Transverse colon (tissue), 4 donors: ENCODE results near the gene ATP5PF. TPM values are rescaled to one million over a fixed set of nuclear protein-coding genes. Genes with fewer than 3 reads are reported as not detected.

Source experiments
- DNase-seq: peaks from one replicate; pipeline ENCODE4 v3.0.0-alpha.2; 2019
- H3K27ac ChIP-seq, 4 donors: fragments of 200-600 bp; sonication (generic); 2 replicates each; pipeline ENCODE4 v1.5.1; 2016 to 2018; ENCODE audit warnings: inconsistent platforms in 4 of 4
- H3K27me3 ChIP-seq: fragments of 200-600 bp; sonication (generic); 2 replicates; pipeline ENCODE4 v1.5.1; 2017; ENCODE audit warnings: inconsistent platforms
- H3K36me3 ChIP-seq, 4 donors: fragments of 200-600 bp; sonication (generic); 2 replicates each; pipeline ENCODE4 v1.5.1; 2017 to 2019; ENCODE audit warnings: inconsistent platforms in 4 of 4
- H3K4me1 ChIP-seq, 4 donors: fragments of 200-600 bp; sonication (generic); 2 replicates each; pipeline ENCODE4 v1.5.1; 2017 to 2020; ENCODE audit warnings: inconsistent platforms in 4 of 4
- H3K4me3 ChIP-seq, 4 donors: fragments of 200-600 bp; sonication (generic); 1 replicate in 1 of 4; 2 replicates in 3 of 4; pipeline versions ENCODE4 v1.5.1 to v1.6.1; 2017 to 2019; ENCODE audit warnings: inconsistent platforms in 4 of 4
- H3K9me3 ChIP-seq, 2 donors: fragments of 200-600 bp; sonication (generic); 2 replicates each; pipeline ENCODE4 v1.5.1; 2017 to 2019; ENCODE audit warnings: inconsistent platforms in 2 of 2
- CTCF ChIP-seq, 5 experiments: fragments of 200-600 bp in 3 of 5; fragments of 450-650 bp in 2 of 5; sonication (generic) in 3 of 5; IDR thresholded peaks; 1 replicate in 2 of 5; 2 replicates in 3 of 5; pipeline ENCODE4 v1.5.1; 2016 to 2017; ENCODE audit warnings: antibody characterized with exemption in 5 of 5, inconsistent platforms in 3 of 5, mild to moderate bottlenecking in 2 of 5, moderate library complexity in 1 of 5
- EP300 ChIP-seq: sonication (generic); formaldehyde crosslinking; IDR thresholded peaks from one replicate; pipeline ENCODE4 v1.6.1; 2017; ENCODE audit warnings: antibody characterized with exemption, low read depth
- POLR2A ChIP-seq: fragments of 450-650 bp; IDR thresholded peaks from one replicate; pipeline ENCODE4 v1.6.1; 2016; ENCODE audit warnings: antibody characterized with exemption, mild to moderate bottlenecking, moderate library complexity
- POLR2AphosphoS5 ChIP-seq, 3 donors: sonication (generic); formaldehyde crosslinking; IDR thresholded peaks; one replicate each; pipeline ENCODE4 v1.6.1; 2016; ENCODE audit warnings: antibody characterized with exemption in 3 of 3
- WGBS, 2 donors: methylation state at CpG; one replicate each; pipeline ENCODE4 v1.1.5; 2018; ENCODE audit warnings: low coverage in 1 of 2; 5-methylcytosine and 5-hydroxymethylcytosine counted together
- in situ Hi-C, 4 donors: fragments of 200-750 bp; cut with MboI; loops; one replicate each; pipeline versions ENCODE4 v1.15.0 to v1.15.1; 2017; ENCODE audit warnings: low sequenced_read_pairs in 3 of 4, low pct_ligation_motif_present in 1 of 4, low pct_unique_long_range_greater_than_20kb in 1 of 4
- intact Hi-C: fragments of 100-400 bp; cut with DNase I; formaldehyde crosslinking; loops from one replicate; pipeline ENCODE4 v1.15.1; 2023; ENCODE audit warnings: low total_unique reads
- total RNA-seq, 4 donors: library from RNA; depleted of rRNA; stranded (reverse); fragments of >200 nt; gene quantifications; one replicate each; pipeline ENCODE4 v1.1.0, GENCODE V29; 2016

The ATP5PF gene
- total RNA-seq, 4 donors from 2014 or later, result 56.9 to 147 (median 78.4) TPM

GRCh38 chr21:25687787-25688186 lies 46.9 kb downstream of the ATP5PF start:
- H3K27me3 ChIP-seq, result no peaks in the 10 kb centered on the region
- no peak overlapping the region for H3K4me3 ChIP-seq
- no peaks in the 10 kb centered on the region for H3K9me3 ChIP-seq
- 89% methylated on average over 4 of the region's 4 CpGs for WGBS, 2 donors
- intact Hi-C loops (no loop called here), in situ Hi-C loops (no loop called here)
- H3K4me1 ChIP-seq, result peaks cover 0 to 3% (median 0%) of the 10 kb centered on the region in 4 donors
- H3K36me3 ChIP-seq, result no peaks in the 10 kb centered on the region
- peak overlapping the region in 1 of 4 donors; percentile 6 for H3K27ac ChIP-seq
- TF ChIP-seq CTCF (IDR thresholded peaks at IDR 0.05) (no peak), POLR2A (no peak), POLR2AphosphoS5 (IDR thresholded peaks at IDR 0.05) (no peak), EP300 (no peak)
- DNase-seq, result no peak

GRCh38 chr21:25682382-25682781 lies 52.3 kb downstream of the ATP5PF start:
- intact Hi-C loops (no loop called here), in situ Hi-C loops (no loop called here)
- Histone ChIP-seq H3K27ac (no peak overlapping the region), H3K36me3 (no peaks in the 10 kb centered on the region), H3K4me3 (no peak overlapping the region), H3K27me3 (no peaks in the 10 kb centered on the region), H3K4me1 (peaks cover 0 to 3% (median 0%) of the 10 kb centered on the region in 4 donors), H3K9me3 (no peaks in the 10 kb centered on the region)
- 64 to 78% methylated on average over 3 to 9 of the region's 9 CpGs for WGBS, 2 donors
- no peak for DNase-seq
- TF ChIP-seq POLR2A, result no peak
- no peak for TF ChIP-seq CTCF (IDR thresholded peaks at IDR 0.05)
- TF ChIP-seq EP300, result no peak
- no peak for TF ChIP-seq POLR2AphosphoS5 (IDR thresholded peaks at IDR 0.05)

- H3K4me1 ChIP-seq, result no peaks in the 10 kb centered on the region
- H3K36me3 ChIP-seq, result no peaks in the 10 kb centered on the region
- intact Hi-C loops (no loop called here), in situ Hi-C loops (no loop called here)
- no peaks in the 10 kb centered on the region for H3K9me3 ChIP-seq
- DNase-seq, result no peak
- H3K27ac ChIP-seq, result no peak overlapping the region
- no peaks in the 10 kb centered on the region for H3K27me3 ChIP-seq
- no peak overlapping the region for H3K4me3 ChIP-seq
- no peak for TF ChIP-seq EP300
- no peak for TF ChIP-seq POLR2AphosphoS5 (IDR thresholded peaks at IDR 0.05)
- no peak for TF ChIP-seq CTCF (IDR thresholded peaks at IDR 0.05)
- TF ChIP-seq POLR2A, result no peak
These were observed 58.3 kb downstream of the ATP5PF start for GRCh38 chr21:25676451-25676850.

Other genes with a start within 250 kb of the ATP5PF start
- gene MRPL39, start 127.4 kb downstream of the ATP5PF start, total RNA-seq, result 10 to 100 TPM in 3 of 4 donors, not detected in 1; 10.1 to 16.8 (median 14.9) TPM
- 1 to 10 TPM in 3 of 4 donors, under 1 TPM in 1; 0.75 to 7.4 (median 4.7) TPM for gene JAM2, start 95.6 kb downstream of the ATP5PF start, total RNA-seq
- 10 to 100 TPM in 3 of 4 donors, 1 to 10 TPM in 1; 5.4 to 23.3 (median 18.6) TPM for gene GABPA, start 68 bp upstream of the ATP5PF start, total RNA-seq